Measurements from ENCODE around the gene KIF3C. TPM values are rescaled to one million over a fixed set of nuclear protein-coding genes. Genes with fewer than 3 reads are reported as not detected.
"Not testable (repeated sequence)": the region's sequence is repeated elsewhere in the genome, so short reads cannot be mapped to it uniquely, and the experiment has no call there.

Gene KIF3C
- total and polyA plus RNA-seq, 2 experiments from 2014 or later, result 8.4 to 10.9 TPM

- Histone ChIP-seq H3K4me3 (no peak overlapping the region), H3K27me3 (no peaks in the 10 kb centered on the region), H2AFZ (no peak overlapping the region), H3K9me3 (ENCODE audit: low read depth) (no peaks in the 10 kb centered on the region), H3K4me2 (no peak overlapping the region), H3K79me2 (no peaks in the 10 kb centered on the region), H3K36me3 (replicated peaks; ENCODE audit: insufficient read depth, low read depth) (no peaks in the 10 kb centered on the region), H3K4me1 (ENCODE audit: insufficient read depth) (peaks cover 14% of the 10 kb centered on the region), H4K20me1 (ENCODE audit: insufficient read depth, poor library complexity, severe bottlenecking) (no peaks in the 10 kb centered on the region), H3K27ac (peak overlapping the region; percentile 63), H3K9me2 (replicated peaks; ENCODE audit: insufficient read depth) (no peaks in the 10 kb centered on the region)
- WGBS (ENCODE audit: low lambda C conversion rate, missing lambda C conversion rate), result 85% methylated on average over 4 of the region's 4 CpGs
- peak; percentile 35 for DNase-seq (ENCODE audit: low spot score)
- TF ChIP-seq EZH2 (IDR thresholded peaks at IDR 0.05; ENCODE audit: borderline replicate concordance) (no peak), EZH2phosphoT487 (IDR thresholded peaks at IDR 0.05; ENCODE audit: low read depth, severe bottlenecking, unreplicated experiment) (no peak)
- TF ChIP-seq, protein P1, sequence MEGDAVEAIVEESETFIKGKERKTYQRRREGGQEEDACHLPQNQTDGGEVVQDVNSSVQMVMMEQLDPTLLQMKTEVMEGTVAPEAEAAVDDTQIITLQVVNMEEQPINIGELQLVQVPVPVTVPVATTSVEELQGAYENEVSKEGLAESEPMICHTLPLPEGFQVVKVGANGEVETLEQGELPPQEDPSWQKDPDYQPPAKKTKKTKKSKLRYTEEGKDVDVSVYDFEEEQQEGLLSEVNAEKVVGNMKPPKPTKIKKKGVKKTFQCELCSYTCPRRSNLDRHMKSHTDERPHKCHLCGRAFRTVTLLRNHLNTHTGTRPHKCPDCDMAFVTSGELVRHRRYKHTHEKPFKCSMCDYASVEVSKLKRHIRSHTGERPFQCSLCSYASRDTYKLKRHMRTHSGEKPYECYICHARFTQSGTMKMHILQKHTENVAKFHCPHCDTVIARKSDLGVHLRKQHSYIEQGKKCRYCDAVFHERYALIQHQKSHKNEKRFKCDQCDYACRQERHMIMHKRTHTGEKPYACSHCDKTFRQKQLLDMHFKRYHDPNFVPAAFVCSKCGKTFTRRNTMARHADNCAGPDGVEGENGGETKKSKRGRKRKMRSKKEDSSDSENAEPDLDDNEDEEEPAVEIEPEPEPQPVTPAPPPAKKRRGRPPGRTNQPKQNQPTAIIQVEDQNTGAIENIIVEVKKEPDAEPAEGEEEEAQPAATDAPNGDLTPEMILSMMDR (IDR thresholded peaks at IDR 0.05; ENCODE audit: poor library complexity), result no peak
Measured at GRCh38 chr2:26020231-26020640, 37.9 kb upstream of the KIF3C start.

DNA sequence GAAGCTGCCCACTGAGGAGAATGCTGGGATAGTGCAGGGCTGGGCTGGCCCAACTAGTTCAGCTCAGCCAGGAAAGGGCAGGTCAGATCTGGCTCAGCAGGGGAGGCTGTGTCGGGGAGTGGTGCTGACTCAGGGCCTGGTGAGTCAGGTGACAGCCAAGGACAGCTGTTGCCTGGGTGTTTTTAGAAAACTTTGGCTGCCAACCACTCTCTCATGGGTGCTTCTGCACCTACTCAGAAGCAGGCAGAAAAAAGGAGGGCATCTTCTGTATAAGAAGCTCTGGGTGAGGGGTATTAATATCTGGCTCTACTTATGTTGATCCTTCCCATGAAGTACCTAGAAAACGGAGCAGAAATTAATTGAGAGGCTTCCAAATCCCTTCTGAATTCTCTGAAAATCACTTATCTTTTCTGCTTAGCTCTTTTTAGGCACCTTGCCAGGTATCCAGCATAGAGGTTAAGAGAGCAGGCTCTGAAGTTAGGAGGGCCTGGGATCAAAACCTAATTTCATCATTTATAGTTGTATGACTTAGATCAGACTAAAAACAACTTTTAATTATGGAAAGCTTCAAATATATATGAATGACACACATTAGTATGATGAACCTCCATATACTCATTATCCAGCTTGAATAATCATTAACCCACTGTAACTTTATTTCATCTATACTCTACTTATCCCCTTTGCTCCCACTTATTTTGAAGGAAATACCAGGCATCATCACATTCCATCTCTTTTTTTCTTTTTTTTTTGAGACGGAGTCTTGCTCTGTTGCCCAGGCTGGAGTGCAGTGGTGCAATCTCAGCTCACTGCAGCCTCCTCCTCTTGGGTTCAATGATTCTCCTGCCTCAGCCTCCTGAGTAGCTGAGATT, 36.1 kb upstream of the KIF3C start:
- TF ChIP-seq EZH2phosphoT487 (IDR thresholded peaks at IDR 0.05; ENCODE audit: low read depth, severe bottlenecking, unreplicated experiment) (no peak), EZH2 (IDR thresholded peaks at IDR 0.05; ENCODE audit: borderline replicate concordance) (no peak)
- TF ChIP-seq, protein P1 (IDR thresholded peaks at IDR 0.05; ENCODE audit: poor library complexity), result no peak
- Histone ChIP-seq H3K4me1 (ENCODE audit: insufficient read depth) (peaks cover 17% of the 10 kb centered on the region), H3K27me3 (no peaks in the 10 kb centered on the region), H3K9me2 (replicated peaks; ENCODE audit: insufficient read depth) (no peaks in the 10 kb centered on the region), H3K4me3 (no peak overlapping the region), H3K27ac (peak overlapping the region; percentile 89), H3K36me3 (replicated peaks; ENCODE audit: insufficient read depth, low read depth) (no peaks in the 10 kb centered on the region), H3K79me2 (no peaks in the 10 kb centered on the region), H3K4me2 (peak overlapping the region; percentile 16), H3K9me3 (ENCODE audit: low read depth) (no peaks in the 10 kb centered on the region), H4K20me1 (ENCODE audit: insufficient read depth, poor library complexity, severe bottlenecking) (no peaks in the 10 kb centered on the region), H2AFZ (peak overlapping the region; percentile 21)
- peak; percentile 89 for DNase-seq (ENCODE audit: low spot score)
- WGBS (ENCODE audit: low lambda C conversion rate, missing lambda C conversion rate), result 50% methylated on average over 3 of the region's 3 CpGs

GRCh38 chr2:26017464-26018183, 35.3 kb upstream of the KIF3C start:
- H3K4me2 ChIP-seq, result no peak overlapping the region
- no peak overlapping the region for H2AFZ ChIP-seq
- no peaks in the 10 kb centered on the region for H3K27me3 ChIP-seq
- H3K9me3 ChIP-seq (ENCODE audit: low read depth), result no peaks in the 10 kb centered on the region
- 91% methylated on average over 5 of the region's 5 CpGs for WGBS (ENCODE audit: low lambda C conversion rate, missing lambda C conversion rate)
- H3K4me1 ChIP-seq (ENCODE audit: insufficient read depth), result peaks cover 24% of the 10 kb centered on the region
- TF ChIP-seq, protein P1 (IDR thresholded peaks at IDR 0.05; ENCODE audit: poor library complexity), result no peak
- TF ChIP-seq EZH2phosphoT487 (IDR thresholded peaks at IDR 0.05; ENCODE audit: low read depth, severe bottlenecking, unreplicated experiment), result no peak
- TF ChIP-seq EZH2 (IDR thresholded peaks at IDR 0.05; ENCODE audit: borderline replicate concordance), result no peak
- no peaks in the 10 kb centered on the region for H3K36me3 ChIP-seq (replicated peaks; ENCODE audit: insufficient read depth, low read depth)
- peak overlapping the region; percentile 89 for H3K27ac ChIP-seq
- H3K79me2 ChIP-seq, result no peaks in the 10 kb centered on the region
- no peaks in the 10 kb centered on the region for H4K20me1 ChIP-seq (ENCODE audit: insufficient read depth, poor library complexity, severe bottlenecking)
- no peak overlapping the region for H3K4me3 ChIP-seq
- DNase-seq (ENCODE audit: low spot score), result no peak
- H3K9me2 ChIP-seq (replicated peaks; ENCODE audit: insufficient read depth), result no peaks in the 10 kb centered on the region

DNA sequence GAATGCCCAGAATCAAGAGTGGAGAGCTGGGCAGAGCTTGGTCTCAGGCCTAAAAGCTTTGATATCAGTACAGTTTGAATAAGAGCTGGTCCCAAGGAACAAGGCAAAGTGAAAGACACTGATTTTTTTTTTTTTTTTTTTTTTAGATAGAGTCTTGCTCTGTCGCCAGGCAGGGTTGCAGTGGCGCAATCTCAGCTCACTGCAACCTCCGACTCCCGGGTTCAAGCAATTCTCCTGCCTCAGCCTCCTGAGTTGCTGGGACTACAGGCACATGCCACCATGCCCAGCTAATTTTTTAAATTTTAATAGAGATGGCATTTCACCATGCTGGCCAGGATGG, 34.4 kb upstream of the KIF3C start:
- not testable (repeated sequence) for H3K27me3 ChIP-seq; H3K9me3 ChIP-seq (ENCODE audit: low read depth); DNase-seq (ENCODE audit: low spot score); H3K36me3 ChIP-seq (replicated peaks; ENCODE audit: insufficient read depth, low read depth); H3K79me2 ChIP-seq; H3K4me3 ChIP-seq; H4K20me1 ChIP-seq (ENCODE audit: insufficient read depth, poor library complexity, severe bottlenecking); H3K4me2 ChIP-seq; H3K9me2 ChIP-seq (replicated peaks; ENCODE audit: insufficient read depth); H2AFZ ChIP-seq
- 85% methylated on average over 4 of the region's 4 CpGs for WGBS (ENCODE audit: low lambda C conversion rate, missing lambda C conversion rate)
- Histone ChIP-seq H3K27ac (peak overlapping the region; percentile 37), H3K4me1 (ENCODE audit: insufficient read depth) (peaks cover 26% of the 10 kb centered on the region)

All from hepatocyte (in vitro differentiated cells).